ENCODE data around the gene MAPK8. TPM values are rescaled to one million over a fixed set of nuclear protein-coding genes. Genes with fewer than 3 reads are reported as not detected.

MAPK8 gene
- total RNA-seq, 2 experiments from 2014 or later = 47.8 to 50.6 TPM

GRCh38 chr10:48290286-48290685 lies 16.2 kb upstream of the MAPK8 start:
- H3K4me3 Mint-ChIP-seq = no peak overlapping the region
- DNase-seq (no peak), ATAC-seq (ENCODE audit: poor library complexity) (no peak)
- H3K36me3 ChIP-seq (ENCODE audit: insufficient read depth, low read length) = no peaks in the 10 kb centered on the region
- peaks cover 9% of the 10 kb centered on the region for H3K4me1 Mint-ChIP-seq (ENCODE audit: low read depth)
- ChIA-PET CTCF (interaction anchor here (1.1 to 1.2 kb wide), 3 partner anchors 11 to 34 kb away, joined by 3 to 4 read pairs (median 3); no protein-coding TSS in a partner anchor), POLR2A (no interaction called here)
- no peak overlapping the region for H3K27ac Mint-ChIP-seq
- H3K9me3 ChIP-seq (ENCODE audit: control insufficient read depth in 1 of 2, insufficient read depth in 1 of 2, low read length in 2 of 2) = no peaks in the 10 kb centered on the region
- no peaks in the 10 kb centered on the region for H3K36me3 Mint-ChIP-seq (ENCODE audit: low read depth)
- H3K4me3 ChIP-seq (ENCODE audit: low read length) = no peak overlapping the region
- H3K9me3 Mint-ChIP-seq = no peaks in the 10 kb centered on the region
- H3K27ac ChIP-seq (ENCODE audit: low read depth in 1 of 2, low read length in 2 of 2) = no peak overlapping the region
- H3K27me3 Mint-ChIP-seq = peaks cover 10% of the 10 kb centered on the region
- no peaks in the 10 kb centered on the region for H3K27me3 ChIP-seq (ENCODE audit: control insufficient read depth in 1 of 2, insufficient read depth in 2 of 2, low read length in 2 of 2)
- no peak for TF ChIP-seq CTCF (IDR thresholded peaks at IDR 0.05)
- intact Hi-C loops (cut with DNase I, micrococcal nuclease) = no loop called here
- H3K4me1 ChIP-seq (ENCODE audit: insufficient read depth, low read length) = peaks cover 4% of the 10 kb centered on the region

GRCh38 chr10:48291190-48291589 lies 15.3 kb upstream of the MAPK8 start:
- ChIA-PET POLR2A (no interaction called here), CTCF (no interaction called here)

GRCh38 chr10:48292616-48293015 lies 13.9 kb upstream of the MAPK8 start:
- H3K4me3 ChIP-seq (ENCODE audit: low read length) = no peak overlapping the region
- ChIA-PET CTCF (no interaction called here), POLR2A (no interaction called here)
- no peaks in the 10 kb centered on the region for H3K9me3 Mint-ChIP-seq
- TF ChIP-seq CTCF (IDR thresholded peaks at IDR 0.05) = no peak
- no peaks in the 10 kb centered on the region for H3K36me3 Mint-ChIP-seq (ENCODE audit: low read depth)
- no peaks in the 10 kb centered on the region for H3K36me3 ChIP-seq (ENCODE audit: insufficient read depth, low read length)
- H3K27ac Mint-ChIP-seq = no peak overlapping the region
- ATAC-seq (ENCODE audit: poor library complexity) (no peak), DNase-seq (no peak)
- no peaks in the 10 kb centered on the region for H3K27me3 Mint-ChIP-seq
- intact Hi-C loops (cut with DNase I, micrococcal nuclease) = no loop called here
- H3K4me3 Mint-ChIP-seq = no peak overlapping the region
- peaks cover 9% of the 10 kb centered on the region for H3K4me1 Mint-ChIP-seq (ENCODE audit: low read depth)
- H3K9me3 ChIP-seq (ENCODE audit: control insufficient read depth in 1 of 2, insufficient read depth in 1 of 2, low read length in 2 of 2) = no peaks in the 10 kb centered on the region
- H3K27ac ChIP-seq (ENCODE audit: low read depth in 1 of 2, low read length in 2 of 2) = no peak overlapping the region
- peaks cover 4% of the 10 kb centered on the region for H3K4me1 ChIP-seq (ENCODE audit: insufficient read depth, low read length)
- H3K27me3 ChIP-seq (ENCODE audit: control insufficient read depth in 1 of 2, insufficient read depth in 2 of 2, low read length in 2 of 2) = no peaks in the 10 kb centered on the region

More at GRCh38 chr10:48291190-48291589, 15.3 kb upstream of the MAPK8 start:
- H3K4me3 ChIP-seq (ENCODE audit: low read length) = no peak overlapping the region
- H3K27me3 ChIP-seq (ENCODE audit: control insufficient read depth in 1 of 2, insufficient read depth in 2 of 2, low read length in 2 of 2) = no peaks in the 10 kb centered on the region
- ATAC-seq (ENCODE audit: poor library complexity) = no peak
- no peak for DNase-seq
- intact Hi-C loops (cut with DNase I, micrococcal nuclease) = no loop called here
- Mint-ChIP-seq H3K9me3 (no peaks in the 10 kb centered on the region), H3K4me1 (ENCODE audit: low read depth) (peaks cover 9% of the 10 kb centered on the region), H3K27ac (no peak overlapping the region), H3K36me3 (ENCODE audit: low read depth) (no peaks in the 10 kb centered on the region), H3K4me3 (no peak overlapping the region), H3K27me3 (peaks cover 4% of the 10 kb centered on the region)
- no peaks in the 10 kb centered on the region for H3K9me3 ChIP-seq (ENCODE audit: control insufficient read depth in 1 of 2, insufficient read depth in 1 of 2, low read length in 2 of 2)
- no peaks in the 10 kb centered on the region for H3K36me3 ChIP-seq (ENCODE audit: insufficient read depth, low read length)
- H3K4me1 ChIP-seq (ENCODE audit: insufficient read depth, low read length) = peaks cover 4% of the 10 kb centered on the region
- TF ChIP-seq CTCF (IDR thresholded peaks at IDR 0.05) = no peak
- no peak overlapping the region for H3K27ac ChIP-seq (ENCODE audit: low read depth in 1 of 2, low read length in 2 of 2)

All from CD4-positive, alpha-beta T cell (primary cell).